DMS79 treated with DMSO at 0.1 percent for 48 hours (cell line): Measurements from ENCODE around the gene RPTOR.

ENCODE experiments used
- DNase-seq: peaks from one replicate; lab custom pipeline; 2025; lab: John Stamatoyannopoulos, UW

RPTOR gene

DNA sequence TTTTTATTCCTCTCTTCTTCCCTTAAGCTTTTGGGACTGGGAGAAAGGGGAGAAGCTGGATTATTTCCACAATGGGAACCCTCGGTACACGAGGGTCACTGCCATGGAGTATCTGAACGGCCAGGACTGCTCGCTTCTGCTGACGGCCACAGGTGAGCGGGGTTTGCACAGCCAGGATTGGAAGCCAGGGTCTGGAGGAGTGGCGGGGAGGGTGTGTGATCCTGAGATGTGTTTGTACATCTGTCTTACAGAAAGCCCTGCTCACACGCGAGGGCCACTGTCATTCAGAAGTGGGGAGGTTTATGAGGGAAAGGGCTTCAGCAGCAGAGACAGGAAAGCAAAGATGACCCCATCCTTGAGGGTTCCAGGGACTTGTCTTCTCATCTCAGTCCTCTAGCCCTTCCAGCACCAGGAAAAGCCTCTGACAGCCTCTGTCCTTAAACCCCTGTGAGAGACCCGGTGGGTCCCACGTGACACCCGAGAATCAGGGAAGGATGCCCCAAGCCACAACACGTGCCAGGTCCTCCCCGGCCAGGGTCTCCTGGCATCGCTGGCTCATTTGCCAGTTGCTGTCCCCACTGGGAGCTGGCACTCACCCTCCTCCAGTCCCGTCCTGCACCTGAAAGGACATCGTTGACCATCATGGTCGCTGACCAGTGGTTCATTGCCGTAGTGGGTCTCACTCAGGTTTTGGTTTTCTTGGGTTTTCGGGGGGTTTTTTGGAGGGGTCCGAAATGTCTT, 402.7 kb downstream of the RPTOR start:
- no peak for DNase-seq

GRCh38 chr17:80948019-80948975, 403.7 kb downstream of the RPTOR start:
- no peak for DNase-seq

- DNase-seq = no peak
Observed at GRCh38 chr17:80948976-80949450, 404.4 kb downstream of the RPTOR start.

- no peak for DNase-seq
Observed at GRCh38 chr17:80949451-80950421, 405.1 kb downstream of the RPTOR start.

DNA sequence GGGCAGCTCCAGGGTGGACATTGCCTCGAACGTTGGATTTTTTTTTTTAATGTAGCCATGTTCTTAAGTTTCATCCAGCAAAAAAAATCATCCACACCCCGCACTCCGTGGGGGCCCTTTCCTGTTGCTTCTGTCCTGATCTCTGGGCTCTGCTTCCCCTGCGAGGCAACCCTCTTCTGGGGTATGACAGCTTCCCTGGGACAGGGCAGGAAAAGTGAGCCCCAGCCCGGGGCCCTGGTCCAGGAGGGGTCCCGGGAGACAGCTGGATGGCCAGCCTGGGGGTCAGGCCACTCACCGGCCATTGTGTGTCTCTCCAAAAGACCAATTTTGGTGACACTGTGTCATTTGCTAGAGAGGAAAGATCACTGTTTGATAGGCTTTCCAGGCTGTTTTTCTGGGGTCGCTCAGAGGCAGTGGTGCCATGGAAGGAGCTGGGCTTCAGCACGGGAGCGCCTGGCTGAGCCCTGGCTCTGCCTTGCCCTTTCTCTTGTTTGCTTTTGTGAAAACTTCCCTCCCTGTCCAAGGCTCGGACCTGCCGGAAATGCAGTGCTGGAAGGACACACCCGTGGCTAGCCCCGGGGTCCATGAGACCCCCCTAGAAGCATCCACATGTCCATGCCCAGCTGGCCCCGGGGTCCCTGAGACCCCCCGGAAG, 406.0 kb downstream of the RPTOR start:
- DNase-seq = no peak

DNA sequence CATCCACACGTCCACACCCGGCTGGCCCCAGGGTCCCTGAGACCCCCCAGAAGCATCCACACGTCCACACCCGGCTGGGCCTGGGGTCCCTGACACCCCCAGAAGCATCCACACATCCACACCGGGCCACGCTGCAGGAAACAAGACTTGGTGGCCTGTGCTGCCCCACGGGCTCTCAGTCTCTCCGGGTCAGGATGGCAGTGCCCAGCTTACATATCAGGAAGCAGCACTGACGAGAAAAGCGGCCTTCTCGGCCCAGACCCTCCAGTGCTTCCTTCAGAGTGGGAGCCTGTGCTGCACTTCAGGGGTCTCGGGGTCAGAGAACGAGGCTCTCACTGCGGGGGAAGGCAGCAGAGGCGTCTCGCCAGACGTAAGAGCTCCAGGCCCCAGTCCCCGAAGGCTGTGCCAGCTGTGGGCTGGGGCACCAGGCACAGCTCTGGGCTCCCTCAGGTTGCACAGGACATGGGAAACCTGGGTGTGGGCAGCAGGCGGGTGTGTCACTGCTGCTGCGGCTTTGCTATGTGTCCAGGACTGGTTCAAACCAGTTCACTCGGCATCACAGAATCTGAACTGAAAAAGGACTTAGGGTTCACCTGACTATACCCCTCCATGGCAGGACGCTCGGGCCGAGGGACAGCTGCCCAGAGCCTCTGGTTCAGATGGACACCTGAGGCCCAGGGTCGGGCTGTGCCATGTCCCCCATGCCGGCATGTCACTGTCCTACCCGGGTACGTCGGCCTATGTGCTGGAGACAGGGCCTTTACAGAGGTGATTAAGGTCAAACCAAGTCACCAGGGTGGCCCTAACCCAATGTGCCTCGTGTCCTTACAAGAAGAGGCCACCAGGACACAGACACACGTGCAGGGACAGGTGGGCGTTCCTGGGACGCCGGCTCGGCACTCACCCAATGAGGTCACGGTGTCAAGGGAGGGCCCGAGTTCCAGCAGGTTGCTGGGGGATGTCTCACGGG, 406.8 kb downstream of the RPTOR start:
- DNase-seq = no peak

DNA sequence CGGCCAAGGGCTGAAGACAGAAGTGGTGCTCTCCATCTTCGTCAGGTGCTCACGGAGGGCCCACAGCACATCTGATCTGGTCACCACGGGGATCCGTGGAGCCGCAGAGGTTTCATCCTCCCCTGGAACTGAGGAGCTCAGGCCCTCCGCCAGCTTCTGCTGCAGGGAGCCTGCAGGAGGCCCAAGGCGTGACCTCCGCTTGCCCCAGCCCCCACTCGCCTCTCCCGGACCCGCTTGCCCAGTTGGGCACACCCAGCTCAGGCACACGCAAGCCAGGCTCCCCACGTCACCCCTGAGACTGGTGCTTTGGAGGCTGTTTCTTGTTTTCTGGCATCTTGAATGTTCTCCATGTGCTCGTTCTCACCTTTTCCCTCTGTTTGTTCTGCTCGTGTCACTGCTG, 407.7 kb downstream of the RPTOR start:
- no peak for DNase-seq

- DNase-seq = no peak
Observed at GRCh38 chr17:80953471-80954315, 409.1 kb downstream of the RPTOR start.

DNA sequence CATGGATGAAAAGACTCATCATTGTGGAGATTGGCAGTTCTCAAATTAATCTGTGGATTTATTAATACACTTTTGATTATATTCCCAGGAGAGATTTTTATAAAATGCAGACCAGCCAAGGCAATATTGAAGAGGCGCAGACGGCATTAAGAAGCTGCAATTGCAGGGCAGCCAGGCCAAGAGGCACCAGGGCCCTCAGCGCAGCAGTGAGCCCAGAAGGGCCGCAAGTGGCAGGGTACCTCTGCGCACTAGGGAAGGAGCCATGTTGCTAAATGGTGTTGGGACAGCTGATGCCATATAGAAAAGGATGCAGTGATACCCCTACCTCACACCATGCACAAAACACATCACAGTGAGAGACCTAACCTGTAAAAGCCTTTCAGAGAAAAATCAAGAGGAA, 410.4 kb downstream of the RPTOR start:
- DNase-seq = no peak

GRCh38 chr17:80955671-80956280, 411.1 kb downstream of the RPTOR start:
- DNase-seq = no peak

GRCh38 chr17:80956321-80957190, 411.9 kb downstream of the RPTOR start:
- no peak for DNase-seq

GRCh38 chr17:80957461-80957941, 412.9 kb downstream of the RPTOR start:
- DNase-seq = no peak

- DNase-seq = peak; percentile 30
Observed at GRCh38 chr17:80959330-80960036, 414.8 kb downstream of the RPTOR start.

- no peak for DNase-seq
Observed at GRCh38 chr17:80960037-80960796, 415.6 kb downstream of the RPTOR start.

GRCh38 chr17:80960797-80961452, 416.3 kb downstream of the RPTOR start:
- no peak for DNase-seq
